ENCODE measurements around the gene THOC5. TPM values are rescaled to one million over a fixed set of nuclear protein-coding genes. Genes with fewer than 3 reads are reported as not detected.

The THOC5 gene
- total RNA-seq, 1 donor from 2014 or later, result 66.6 TPM

DNA sequence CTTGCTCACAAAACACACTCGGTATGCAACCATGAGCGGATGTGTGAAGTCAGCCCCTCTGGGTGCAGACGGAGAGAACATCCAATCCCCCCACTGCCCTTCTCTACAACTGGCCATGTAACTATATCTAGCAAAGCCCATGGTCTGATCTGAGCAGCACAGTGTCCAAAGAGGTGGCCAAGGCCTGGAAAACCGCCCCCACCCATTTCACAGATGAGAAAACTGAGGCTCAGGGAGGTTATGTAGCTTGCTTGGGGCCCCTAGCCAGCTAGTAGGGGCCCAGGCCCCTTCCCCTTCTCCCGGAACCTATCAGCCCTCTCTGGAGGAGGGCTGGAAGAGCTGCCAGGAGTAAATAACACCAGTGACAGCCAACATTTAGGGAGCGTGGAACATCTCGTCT is 89.0 kb downstream of the THOC5 start:
- H3K4me1 Mint-ChIP-seq, result no peaks in the 10 kb centered on the region
- H3K27me3 Mint-ChIP-seq, result peaks cover 7% of the 10 kb centered on the region
- no peak for DNase-seq
- no peak overlapping the region for H3K27ac Mint-ChIP-seq
- H3K9me3 Mint-ChIP-seq, result no peaks in the 10 kb centered on the region
- intact Hi-C loops (cut with micrococcal nuclease), result no loop called here
- H3K36me3 Mint-ChIP-seq (ENCODE audit: low read depth), result no peaks in the 10 kb centered on the region
- H3K4me3 Mint-ChIP-seq, result no peak overlapping the region

DNA sequence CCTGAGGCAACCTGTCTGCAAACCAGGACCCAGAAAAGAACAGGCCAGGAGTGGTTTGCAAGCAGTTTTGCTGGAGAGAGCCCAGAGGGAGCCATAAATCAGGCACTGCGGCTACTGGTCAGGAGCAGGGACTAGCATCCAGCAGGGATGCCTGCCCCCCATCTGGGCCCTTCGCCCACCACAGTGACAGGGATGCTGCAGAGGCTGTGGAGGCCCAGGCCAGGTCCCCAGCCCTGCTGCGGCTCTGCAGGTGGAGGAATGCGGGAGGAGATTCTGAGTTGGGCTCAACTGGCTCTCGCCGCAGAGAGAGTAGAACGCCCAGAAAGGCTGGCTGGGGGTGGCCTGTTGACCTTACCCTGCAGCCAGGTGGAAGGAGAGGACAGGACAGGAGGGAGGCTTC is 89.9 kb downstream of the THOC5 start:
- Mint-ChIP-seq H3K4me1 (no peaks in the 10 kb centered on the region), H3K9me3 (no peaks in the 10 kb centered on the region), H3K4me3 (no peak overlapping the region), H3K27ac (no peak overlapping the region), H3K27me3 (peaks cover 4% of the 10 kb centered on the region), H3K36me3 (ENCODE audit: low read depth) (no peaks in the 10 kb centered on the region)
- DNase-seq, result no peak
- intact Hi-C loops (cut with micrococcal nuclease), result no loop called here

DNA sequence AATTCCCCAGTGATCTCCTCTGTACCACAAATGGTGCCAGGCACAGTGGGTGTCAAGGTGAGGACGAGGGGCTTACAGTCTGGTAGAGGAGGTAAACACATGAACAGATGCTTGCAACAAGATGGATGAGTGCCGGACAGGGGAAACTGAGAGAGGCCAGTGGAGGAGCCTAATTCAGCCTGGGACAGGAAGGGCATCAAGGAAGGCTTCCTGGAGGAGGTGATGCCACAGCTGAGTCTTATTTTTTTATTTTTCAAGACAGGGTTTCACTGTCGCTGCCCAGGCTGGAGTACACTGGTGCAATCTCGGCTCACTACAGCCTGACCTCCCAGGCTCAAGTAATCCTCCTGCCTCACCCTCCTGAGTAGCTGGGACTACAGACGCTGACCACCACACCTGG is 92.3 kb downstream of the THOC5 start:
- Mint-ChIP-seq H3K27me3 (no peaks in the 10 kb centered on the region), H3K27ac (no peak overlapping the region), H3K9me3 (no peaks in the 10 kb centered on the region), H3K4me1 (no peaks in the 10 kb centered on the region), H3K4me3 (no peak overlapping the region), H3K36me3 (ENCODE audit: low read depth) (no peaks in the 10 kb centered on the region)
- intact Hi-C loops (cut with micrococcal nuclease), result no loop called here
- DNase-seq, result no peak

DNA sequence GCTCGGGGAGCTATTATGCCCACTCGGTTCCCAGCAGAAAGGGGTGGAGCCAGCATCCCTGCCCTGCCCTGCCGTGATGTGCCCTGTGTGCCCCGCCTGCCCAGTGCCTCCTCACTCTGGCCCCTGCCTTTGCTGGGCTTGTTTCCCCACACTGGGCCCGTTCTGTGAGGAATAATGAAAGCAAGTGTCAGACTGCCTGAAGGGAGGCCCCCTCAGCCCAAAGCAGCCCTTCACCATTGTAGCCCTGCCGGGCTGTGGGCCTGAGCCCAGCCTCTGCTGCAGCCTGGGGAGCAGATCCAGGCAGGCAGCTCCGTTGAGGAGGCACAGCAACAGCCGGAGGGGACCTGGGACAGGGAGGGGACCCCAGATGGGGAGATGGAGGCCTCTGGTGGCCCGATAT is 93.8 kb downstream of the THOC5 start:
- no peak overlapping the region for H3K4me3 Mint-ChIP-seq
- intact Hi-C loops (cut with micrococcal nuclease), result no loop called here
- no peaks in the 10 kb centered on the region for H3K36me3 Mint-ChIP-seq (ENCODE audit: low read depth)
- no peak overlapping the region for H3K27ac Mint-ChIP-seq
- H3K4me1 Mint-ChIP-seq, result no peaks in the 10 kb centered on the region
- no peaks in the 10 kb centered on the region for H3K27me3 Mint-ChIP-seq
- no peaks in the 10 kb centered on the region for H3K9me3 Mint-ChIP-seq
- DNase-seq, result no peak

DNA sequence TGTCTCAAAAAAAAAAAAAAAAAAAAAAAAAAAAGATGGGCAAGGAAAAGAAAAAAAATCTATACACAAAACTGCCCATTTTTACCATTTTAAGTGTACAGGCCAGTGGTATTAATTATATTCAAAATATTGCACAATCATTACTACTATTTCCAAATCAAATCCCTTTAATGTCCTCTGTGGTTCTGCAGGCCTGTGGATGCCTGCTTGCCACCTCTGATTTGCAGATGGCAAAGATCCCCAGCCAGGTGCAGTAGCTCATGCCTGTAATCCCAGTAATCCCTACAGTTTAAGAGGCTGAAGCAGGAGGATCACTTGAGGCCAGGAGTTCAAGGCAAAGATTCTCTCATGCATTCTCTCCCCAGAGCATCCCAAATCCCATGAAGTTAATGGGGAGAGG is 95.0 kb downstream of the THOC5 start:
- Mint-ChIP-seq H3K9me3 (no peaks in the 10 kb centered on the region), H3K36me3 (ENCODE audit: low read depth) (no peaks in the 10 kb centered on the region), H3K27ac (no peak overlapping the region), H3K4me3 (no peak overlapping the region), H3K27me3 (no peaks in the 10 kb centered on the region), H3K4me1 (no peaks in the 10 kb centered on the region)
- intact Hi-C loops (cut with micrococcal nuclease), result no loop called here
- no peak for DNase-seq

DNA sequence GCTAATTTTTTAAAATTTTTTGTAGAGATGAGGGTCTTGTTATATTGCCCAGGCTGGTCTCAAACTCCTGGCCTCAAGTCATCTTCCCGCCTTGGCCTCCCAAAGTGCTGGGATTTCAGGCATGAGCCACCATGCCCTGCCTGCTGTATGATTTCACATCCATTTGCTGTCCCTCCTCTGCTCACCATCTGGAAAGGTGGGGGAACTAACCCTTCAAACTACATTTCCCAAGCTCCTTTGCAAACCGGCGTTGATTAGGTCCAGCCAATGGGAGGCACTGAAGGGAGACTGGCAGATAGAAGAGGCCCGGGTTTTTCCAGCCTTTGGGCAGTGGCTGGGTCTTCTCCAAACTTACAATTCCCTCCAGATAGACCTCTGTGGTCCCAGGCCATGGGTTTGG is 95.8 kb downstream of the THOC5 start:
- intact Hi-C loops (cut with micrococcal nuclease), result no loop called here
- H3K27me3 Mint-ChIP-seq, result no peaks in the 10 kb centered on the region
- H3K36me3 Mint-ChIP-seq (ENCODE audit: low read depth), result no peaks in the 10 kb centered on the region
- no peaks in the 10 kb centered on the region for H3K4me1 Mint-ChIP-seq
- no peak overlapping the region for H3K27ac Mint-ChIP-seq
- H3K9me3 Mint-ChIP-seq, result no peaks in the 10 kb centered on the region
- peak; percentile 68 for DNase-seq
- H3K4me3 Mint-ChIP-seq, result no peak overlapping the region

DNA sequence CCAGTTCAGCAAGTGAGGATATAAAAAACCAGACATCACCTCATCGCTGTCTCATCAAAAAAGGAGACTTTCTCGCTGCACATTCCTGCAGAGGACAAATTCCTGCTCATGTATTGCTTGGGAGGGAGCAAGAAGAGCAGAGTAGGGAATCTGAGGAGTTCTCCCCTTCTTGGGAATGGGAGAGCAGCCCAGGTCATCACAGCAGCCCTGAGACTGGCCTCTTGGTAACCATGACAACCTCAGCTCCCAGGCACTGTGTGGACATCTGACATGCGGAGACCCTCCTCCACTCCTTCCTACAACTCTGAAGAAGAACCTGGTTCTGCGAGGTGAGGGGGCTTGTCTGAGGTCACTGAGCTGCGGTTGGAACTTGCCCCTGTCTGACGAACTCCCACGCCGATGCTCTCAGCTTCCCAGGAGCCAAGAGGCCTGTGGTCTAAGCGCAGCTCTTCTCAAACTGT is 97.3 kb downstream of the THOC5 start:
- Mint-ChIP-seq H3K27ac (no peak overlapping the region), H3K27me3 (no peaks in the 10 kb centered on the region), H3K4me1 (no peaks in the 10 kb centered on the region), H3K9me3 (no peaks in the 10 kb centered on the region), H3K36me3 (ENCODE audit: low read depth) (no peaks in the 10 kb centered on the region), H3K4me3 (no peak overlapping the region)
- no peak for DNase-seq
- intact Hi-C loops (cut with micrococcal nuclease), result no loop called here

Other genes with a start within 250 kb of the THOC5 start
- gene GAS2L1, start 247.1 kb downstream of the THOC5 start, total RNA-seq, result 1.5 and 2.6 TPM in 2 replicates
- 0.30 and 0.64 TPM in 2 replicates for gene RASL10A, start 238.1 kb downstream of the THOC5 start, total RNA-seq
- gene AP1B1, start 165.2 kb downstream of the THOC5 start, total RNA-seq, result 79.1 and 83.7 TPM in 2 replicates
- gene RFPL1, start 115.2 kb downstream of the THOC5 start, total RNA-seq, result not detected in 2 replicates
- gene NEFH, start 73.5 kb downstream of the THOC5 start, total RNA-seq, result 7.9 TPM in 2 replicates
- 45.9 and 46.5 TPM in 2 replicates for gene NIPSNAP1, start 27.4 kb upstream of the THOC5 start, total RNA-seq
- gene NF2, start 49.9 kb upstream of the THOC5 start, total RNA-seq, result 59.1 and 61.9 TPM in 2 replicates
- not detected in 2 replicates for gene CABP7, start 166.2 kb upstream of the THOC5 start, total RNA-seq
- 24.9 and 26.1 TPM in 2 replicates for gene ZMAT5, start 213.2 kb upstream of the THOC5 start, total RNA-seq
- gene UQCR10, start 213.6 kb upstream of the THOC5 start, total RNA-seq, result 90.1 and 96.2 TPM in 2 replicates